Heart left ventricle (tissue), 16 donors: ENCODE data around the gene ARMC2. TPM values are rescaled to one million over a fixed set of nuclear protein-coding genes. Genes with fewer than 3 reads are reported as not detected.

Experiments
- ATAC-seq, 4 donors: fragments of 200-7000 bp; cut with Tn5 transposase; one replicate each; pipeline ENCODE4 v1.9.1; 2020 to 2022; ENCODE audit warnings: moderate library complexity in 4 of 4, mild to moderate bottlenecking in 3 of 4, moderate number of reproducible peaks in 1 of 4
- DNase-seq, 5 donors: peaks; one replicate each; pipeline ENCODE4 v3.0.0-alpha.2; 2020
- H3K27ac ChIP-seq, 12 donors: fragments of 200-600 bp; sonication (generic) in 4 of 12; one replicate each; pipeline versions ENCODE4 v1.5.0 to v1.8.0; 2016 to 2022; ENCODE audit warnings: mild to moderate bottlenecking in 2 of 12
- H3K27me3 ChIP-seq, 9 donors: fragments of 200-600 bp; sonication (generic) in 2 of 9; one replicate each; pipeline versions ENCODE4 v1.5.1 to v1.8.0; 2016 to 2022; ENCODE audit warnings: mild to moderate bottlenecking in 3 of 9
- H3K36me3 ChIP-seq, 9 donors: fragments of 200-600 bp; sonication (generic) in 2 of 9; one replicate each; pipeline versions ENCODE4 v1.5.0 to v1.8.0; 2018 to 2022; ENCODE audit warnings: mild to moderate bottlenecking in 2 of 9
- H3K4me1 ChIP-seq, 12 donors: fragments of 200-600 bp; sonication (generic) in 4 of 12; one replicate each; pipeline versions ENCODE4 v1.5.0 to v1.8.0; 2016 to 2022; ENCODE audit warnings: mild to moderate bottlenecking in 3 of 12
- H3K4me3 ChIP-seq, 12 donors: fragments of 200-600 bp; sonication (generic) in 4 of 12; one replicate each; pipeline versions ENCODE4 v1.5.0 to v1.8.0; 2017 to 2022; ENCODE audit warnings: mild to moderate bottlenecking in 9 of 12, moderate library complexity in 4 of 12
- H3K9me3 ChIP-seq, 12 donors: fragments of 200-600 bp; sonication (generic) in 4 of 12; one replicate each; pipeline versions ENCODE4 v1.5.0 to v1.8.0; 2016 to 2022; ENCODE audit warnings: mild to moderate bottlenecking in 1 of 12
- POLR2A ChIP-seq, 2 donors: fragments of 450-650 bp; IDR thresholded peaks; one replicate each; pipeline ENCODE4 v1.6.1; 2017; ENCODE audit warnings: antibody characterized with exemption in 2 of 2, mild to moderate bottlenecking in 2 of 2, moderate library complexity in 2 of 2
- WGBS, 4 donors: extraction: QIAGEN DNeasy Blood & Tissue Kit in 2 of 4; methylation state at CpG; one replicate each; pipeline versions ENCODE4 v1.1.5 to v1.1.7; 2013 to 2018; 5-methylcytosine and 5-hydroxymethylcytosine counted together
- intact Hi-C, 10 donors: fragments of 100-400 bp; cut with DNase I; formaldehyde crosslinking; loops; one replicate each; pipeline versions ENCODE4 v1.11.1 to v1.14.2; 2022
- polyA plus RNA-seq, 2 donors: library from polyadenylated mRNA; stranded (reverse); fragments of 200-250 nt; gene quantifications; one replicate each; pipeline ENCODE4 v1.2.3, GENCODE V29; 2013
- total RNA-seq, 9 donors: library from RNA; depleted of rRNA in 2 of 9; stranded (reverse); fragments of >200 nt in 2 of 9; fragmentation: NEBNext Ultra II Directional in 3 of 9; extraction: Animal tissue kit (Norgen Biotek cat#: 25700) in 3 of 9; gene quantifications; one replicate each; pipeline versions ENCODE4 v1.1.0 to v1.2.4, GENCODE V29; 2016 to 2023
- TF ChIP-seq, protein P1 (sequence below), 12 donors: fragments of 200-600 bp; sonication (generic) in 4 of 12; IDR thresholded peaks; one replicate each; pipeline versions ENCODE4 v1.5.0 to v1.8.0; 2018 to 2022; ENCODE audit warnings: antibody characterized with exemption in 12 of 12, mild to moderate bottlenecking in 5 of 12
- donor health status: ischemic (EF 13 %, LVEDD 7.1; RV severe dilation, severe dysfunction).
- donor health status: healthy with polysubstance abuse.
- donor health status: DM: no; HTN: yes; CAD: no.
- donor health status: DM: no; HTN: no; CAD: no.
- donor health status: ischemic (EF 25% LVEDD 6.9; RV normal size, moderate dysfunction).
- donor health status: ischemic (EF 25% LVEDD 5.7; RV mildly dilated, moderate dysfunction).
- donor health status: healthy.
- donor health status: DM: yes; HTN: yes; CAD: no.
- donor health status: ischemic (EF 35%, LVEDD 5.7; RV mildly dilated, moderate dysfunction).
- donor health status: nonischemic (EF 11% LVEDD 7.7; RV severe dilation, severe dysfunction).
- donor health status: DM: yes; HTN: yes; CAD: no.
- donor health status: PGD.
- donor health status: ischemic (EF 29% LVEDD 5.4; RV normal size, mild dysfunction).
- donor health status: nonischemic (EF 23%, LVEDD 6.1; RV moderate dilation, normal function).

ARMC2 gene
- total and polyA plus RNA-seq, 11 donors = 3.1 to 18.0 (median 9.2) TPM

DNA sequence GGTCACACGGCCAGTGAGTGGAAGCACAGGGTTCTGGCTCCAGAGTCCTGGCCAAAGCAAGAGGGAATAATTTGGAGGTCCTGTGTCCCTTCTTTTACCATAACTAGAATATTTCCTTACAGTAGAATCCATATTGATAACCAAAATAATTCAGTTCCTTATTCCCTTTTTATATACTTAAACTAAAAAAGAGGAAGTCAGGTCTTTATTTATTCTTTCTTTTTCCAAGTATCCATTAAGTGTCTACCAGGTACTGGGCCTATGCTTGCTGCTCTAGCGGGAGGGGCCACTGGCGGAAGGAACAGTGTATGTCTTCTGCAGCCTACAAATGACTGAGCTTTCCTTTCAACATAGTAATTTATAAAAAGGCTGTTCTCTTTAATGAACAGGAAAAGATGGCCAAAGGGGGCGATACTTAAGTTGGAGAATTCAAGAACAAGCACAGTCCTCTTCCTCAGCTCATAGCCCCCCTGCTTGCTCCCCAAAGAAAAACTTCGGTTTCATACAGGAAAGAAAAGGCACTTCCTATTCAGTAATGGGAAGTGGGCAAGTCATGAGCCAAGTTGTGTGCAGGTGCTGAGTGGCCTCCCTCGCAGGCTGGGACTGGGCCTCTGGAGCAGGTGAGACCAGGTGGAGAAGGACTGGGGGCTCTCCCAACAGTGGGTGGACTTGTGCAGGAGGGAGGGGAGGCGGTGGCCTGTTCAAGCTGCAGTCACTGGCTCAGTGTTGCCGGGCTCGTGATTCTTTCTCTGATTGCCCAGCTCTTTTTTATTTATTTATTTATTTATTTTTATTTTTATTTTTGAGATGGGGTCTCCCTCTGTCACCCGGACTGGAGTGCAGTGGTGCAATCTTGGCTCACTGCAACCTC, 110.9 kb downstream of the ARMC2 start:
- Histone ChIP-seq H3K4me1 (peaks cover 0 to 31% (median 0%) of the 10 kb centered on the region in 12 donors), H3K27ac (no peak overlapping the region), H3K9me3 (no peaks in the 10 kb centered on the region), H3K27me3 (no peaks in the 10 kb centered on the region), H3K4me3 (no peak overlapping the region), H3K36me3 (no peaks in the 10 kb centered on the region)
- intact Hi-C loops = no loop called here
- no peak for TF ChIP-seq POLR2A (IDR thresholded peaks at IDR 0.05)
- TF ChIP-seq, protein P1, sequence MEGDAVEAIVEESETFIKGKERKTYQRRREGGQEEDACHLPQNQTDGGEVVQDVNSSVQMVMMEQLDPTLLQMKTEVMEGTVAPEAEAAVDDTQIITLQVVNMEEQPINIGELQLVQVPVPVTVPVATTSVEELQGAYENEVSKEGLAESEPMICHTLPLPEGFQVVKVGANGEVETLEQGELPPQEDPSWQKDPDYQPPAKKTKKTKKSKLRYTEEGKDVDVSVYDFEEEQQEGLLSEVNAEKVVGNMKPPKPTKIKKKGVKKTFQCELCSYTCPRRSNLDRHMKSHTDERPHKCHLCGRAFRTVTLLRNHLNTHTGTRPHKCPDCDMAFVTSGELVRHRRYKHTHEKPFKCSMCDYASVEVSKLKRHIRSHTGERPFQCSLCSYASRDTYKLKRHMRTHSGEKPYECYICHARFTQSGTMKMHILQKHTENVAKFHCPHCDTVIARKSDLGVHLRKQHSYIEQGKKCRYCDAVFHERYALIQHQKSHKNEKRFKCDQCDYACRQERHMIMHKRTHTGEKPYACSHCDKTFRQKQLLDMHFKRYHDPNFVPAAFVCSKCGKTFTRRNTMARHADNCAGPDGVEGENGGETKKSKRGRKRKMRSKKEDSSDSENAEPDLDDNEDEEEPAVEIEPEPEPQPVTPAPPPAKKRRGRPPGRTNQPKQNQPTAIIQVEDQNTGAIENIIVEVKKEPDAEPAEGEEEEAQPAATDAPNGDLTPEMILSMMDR (IDR thresholded peaks at IDR 0.05) = no peak
- WGBS, 4 donors = 82 to 87% (median 86%) methylated on average over 10 of the region's 10 CpGs
- no peak for DNase-seq
- ATAC-seq = peak in 1 of 4 donors; percentile 37

DNA sequence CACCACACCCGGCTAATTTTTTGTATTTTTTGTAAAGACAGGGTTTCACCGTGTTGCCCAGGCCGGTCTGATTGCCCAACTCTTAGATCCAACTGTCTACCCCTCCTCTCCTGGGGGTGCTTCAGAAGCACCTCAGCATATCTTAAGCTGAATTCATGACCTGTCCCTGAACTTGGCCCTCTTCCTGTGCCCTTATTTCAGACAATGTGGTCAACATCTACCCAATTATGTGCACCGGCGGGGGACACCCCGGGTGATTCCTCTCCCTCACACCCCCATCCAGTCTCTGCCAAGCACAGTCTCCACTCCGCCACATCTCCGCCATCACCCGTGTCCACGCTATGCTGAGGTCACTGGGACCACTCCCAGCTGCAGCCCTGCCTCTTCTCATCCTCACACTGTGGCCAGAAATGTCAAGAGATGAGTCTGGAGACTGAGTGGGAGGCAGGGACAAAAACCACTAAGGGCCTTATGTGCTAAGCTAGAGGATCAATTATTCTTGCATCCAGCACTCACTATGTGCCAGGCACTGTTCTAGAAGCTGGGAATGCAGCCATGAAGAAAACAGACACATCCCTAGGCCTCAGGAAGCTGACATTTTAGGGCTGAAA, 111.9 kb downstream of the ARMC2 start:
- H3K9me3 ChIP-seq = no peaks in the 10 kb centered on the region
- 85 to 94% (median 86%) methylated on average over 10 of the region's 10 CpGs for WGBS, 4 donors
- H3K4me1 ChIP-seq = peaks cover 0 to 26% (median 0%) of the 10 kb centered on the region in 12 donors

DNA sequence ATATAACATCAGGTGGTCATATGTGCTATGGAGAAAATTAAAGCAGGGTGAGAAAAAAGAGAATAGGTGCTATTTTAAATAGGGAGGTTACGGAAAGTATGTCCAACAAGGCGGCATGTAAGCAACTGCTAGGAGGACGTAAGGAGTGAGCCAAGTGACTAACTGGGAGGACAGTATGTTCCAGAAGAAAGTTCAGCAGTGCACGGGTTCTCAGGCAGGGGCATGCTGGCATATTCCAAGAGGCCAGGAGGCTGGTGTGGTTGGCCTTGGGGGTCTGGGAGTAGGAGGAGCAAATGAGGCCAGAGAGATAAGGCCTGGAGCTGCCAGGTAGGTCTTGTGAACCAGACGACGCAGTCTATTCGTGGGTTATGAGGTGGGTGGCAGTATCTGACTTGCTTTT, 112.4 kb downstream of the ARMC2 start:
- Histone ChIP-seq H3K27me3 (no peaks in the 10 kb centered on the region), H3K4me3 (no peak overlapping the region), H3K4me1 (peaks cover 0 to 25% (median 0%) of the 10 kb centered on the region in 12 donors), H3K9me3 (no peaks in the 10 kb centered on the region), H3K36me3 (peaks cover 0 to 6% (median 0%) of the 10 kb centered on the region in 9 donors), H3K27ac (no peak overlapping the region)
- TF ChIP-seq, protein P1 (IDR thresholded peaks at IDR 0.05) = no peak
- TF ChIP-seq POLR2A (IDR thresholded peaks at IDR 0.05) = no peak
- intact Hi-C loops = no loop called here
- ATAC-seq (no peak), DNase-seq (no peak)
- 89 to 93% (median 90%) methylated on average over 7 of the region's 7 CpGs for WGBS, 4 donors

More for the DNA sequence above, 111.9 kb downstream of the ARMC2 start:
- intact Hi-C loops = no loop called here
- DNase-seq (no peak), ATAC-seq (peak in 3 of 4 donors; percentile 11 to 22 (median 19))
- Histone ChIP-seq H3K4me3 (no peak overlapping the region), H3K36me3 (peaks cover 0 to 5% (median 0%) of the 10 kb centered on the region in 9 donors), H3K27me3 (no peaks in the 10 kb centered on the region), H3K27ac (no peak overlapping the region)
- TF ChIP-seq POLR2A (IDR thresholded peaks at IDR 0.05) = no peak
- TF ChIP-seq, protein P1 (IDR thresholded peaks at IDR 0.05) = no peak

DNA sequence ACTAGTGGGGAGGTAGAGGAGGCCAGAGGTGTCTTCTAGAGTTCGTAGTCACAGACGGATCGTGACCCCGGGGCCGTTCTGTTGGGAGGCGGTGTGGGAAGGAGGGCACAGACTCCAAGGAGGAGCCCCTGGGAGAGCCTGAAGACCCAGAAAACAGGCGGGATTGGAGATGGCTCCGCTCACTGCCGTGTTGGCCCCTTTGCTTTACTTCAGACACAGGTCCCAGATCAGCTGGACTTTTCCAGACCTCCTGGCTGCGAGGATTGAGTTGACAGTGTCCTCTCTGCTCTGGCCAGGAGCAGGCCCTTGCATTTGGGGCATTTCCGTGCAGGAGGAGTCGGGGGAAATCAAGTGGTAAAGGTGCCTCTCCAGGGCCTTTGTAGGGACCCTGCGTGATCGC, 112.9 kb downstream of the ARMC2 start:
- Histone ChIP-seq H3K27ac (no peak overlapping the region), H3K36me3 (peaks cover 0 to 6% (median 0%) of the 10 kb centered on the region in 9 donors), H3K4me3 (no peak overlapping the region), H3K9me3 (no peaks in the 10 kb centered on the region), H3K4me1 (peaks cover 0 to 27% (median under 1%) of the 10 kb centered on the region in 12 donors), H3K27me3 (no peaks in the 10 kb centered on the region)
- WGBS, 4 donors = 96 to 98% (median 97%) methylated on average over 13 to 14 of the region's 14 CpGs
- no peak for DNase-seq
- TF ChIP-seq POLR2A (IDR thresholded peaks at IDR 0.05) = no peak
- TF ChIP-seq, protein P1 (IDR thresholded peaks at IDR 0.05) = no peak
- no peak for ATAC-seq
- intact Hi-C loops = no loop called here
